HL-60/S4 treated with retinoic acid at 250 ng/mL for 4 days and 3 days (cell line): ENCODE results near the gene AKAP13.

Experiments used
- in situ Hi-C: fragments of 300-500 bp; cut with MboI; formaldehyde crosslinking; loops from 2 replicates; pipeline ENCODE4 v1.7.0; 2022; ENCODE audit warnings: low sequenced_read_pairs

AKAP13 gene

GRCh38 chr15:85386261-85386660, 5.9 kb downstream of the AKAP13 start:
- in situ Hi-C loops: no loop called here

- in situ Hi-C loops: no loop called here
Observed at GRCh38 chr15:85388566-85389305, 8.3 kb downstream of the AKAP13 start.

GRCh38 chr15:85389306-85389650, 8.9 kb downstream of the AKAP13 start:
- in situ Hi-C loops: no loop called here

- in situ Hi-C loops: no loop called here
Observed at GRCh38 chr15:85389772-85390171, 9.4 kb downstream of the AKAP13 start.

GRCh38 chr15:85393210-85393609, 12.8 kb downstream of the AKAP13 start:
- in situ Hi-C loops: no loop called here

- in situ Hi-C loops: no loop called here
Observed at GRCh38 chr15:85394554-85395333, 14.3 kb downstream of the AKAP13 start.

- in situ Hi-C loops: no loop called here
Observed at GRCh38 chr15:85396554-85396953, 16.2 kb downstream of the AKAP13 start.

- in situ Hi-C loops: no loop called here
Observed at GRCh38 chr15:85397151-85397550, 16.7 kb downstream of the AKAP13 start.

- in situ Hi-C loops: no loop called here
Observed at GRCh38 chr15:85397926-85398325, 17.5 kb downstream of the AKAP13 start.

- in situ Hi-C loops: no loop called here
Observed at GRCh38 chr15:85398822-85399221, 18.4 kb downstream of the AKAP13 start.

- in situ Hi-C loops: no loop called here
Observed at GRCh38 chr15:85399627-85400026, 19.2 kb downstream of the AKAP13 start.

GRCh38 chr15:85400606-85401005, 20.2 kb downstream of the AKAP13 start:
- in situ Hi-C loops: no loop called here

- in situ Hi-C loops: no loop called here
Observed at GRCh38 chr15:85401108-85401774, 20.8 kb downstream of the AKAP13 start.

- in situ Hi-C loops: no loop called here
Observed at GRCh38 chr15:85402195-85402881, 21.9 kb downstream of the AKAP13 start.

GRCh38 chr15:85403745-85404144, 23.3 kb downstream of the AKAP13 start:
- in situ Hi-C loops: no loop called here

- in situ Hi-C loops: no loop called here
Observed at GRCh38 chr15:85404176-85404917, 23.9 kb downstream of the AKAP13 start.

- in situ Hi-C loops: no loop called here
Observed at GRCh38 chr15:85404918-85405866, 24.8 kb downstream of the AKAP13 start.

- in situ Hi-C loops: no loop called here
Observed at GRCh38 chr15:85406916-85407315, 26.5 kb downstream of the AKAP13 start.
